ENCODE data around the gene HES3. TPM values are rescaled to one million over a fixed set of nuclear protein-coding genes. Genes with fewer than 3 reads are reported as not detected.

HES3 gene
- total RNA-seq, 1 experiment from 2014 or later, result not detected

GRCh38 chr1:6268415-6268814 is 24.4 kb downstream of the HES3 start:
- TF ChIP-seq TCF7L2 (IDR thresholded peaks at IDR 0.05; ENCODE audit: borderline replicate concordance, extremely low read depth, insufficient read depth, insufficient read length), result no peak
- no peak for TF ChIP-seq ZFX (IDR thresholded peaks at IDR 0.05)
- no peak for TF ChIP-seq CTCF (IDR thresholded peaks at IDR 0.05 in 2 of 3, conservative IDR thresholded peaks at IDR 0.05 in 1 of 3; ENCODE audit: borderline replicate concordance in 1 of 3, insufficient read depth in 1 of 3, low read depth in 2 of 3, low read length in 2 of 3)
- no peak for TF ChIP-seq EGR1 (IDR thresholded peaks at IDR 0.05; ENCODE audit: low read depth)
- TF ChIP-seq ZNF274 (IDR thresholded peaks at IDR 0.05; ENCODE audit: low read depth, low read length), result no peak
- no peak for TF ChIP-seq EZH2phosphoT487 (IDR thresholded peaks at IDR 0.05; ENCODE audit: borderline replicate concordance)
- TF ChIP-seq CBX3 (IDR thresholded peaks at IDR 0.05; ENCODE audit: low read depth), result no peak
- TF ChIP-seq EZH2 (IDR thresholded peaks at IDR 0.05), result no peak
- no peak for TF ChIP-seq YY1 (IDR thresholded peaks at IDR 0.05; ENCODE audit: extremely low read depth, insufficient replicate concordance, low read depth, low read length)
- no peak for TF ChIP-seq SRF (IDR thresholded peaks at IDR 0.05; ENCODE audit: low read depth)
- no peak for TF ChIP-seq SIN3A (IDR thresholded peaks at IDR 0.05; ENCODE audit: low read depth)
- no peak for TF ChIP-seq FOSL1 (IDR thresholded peaks at IDR 0.05; ENCODE audit: low read depth)
- no peak for TF ChIP-seq POLR2AphosphoS5 (IDR thresholded peaks at IDR 0.05; ENCODE audit: low read depth, low read length)
- TF ChIP-seq ZBTB33 (IDR thresholded peaks at IDR 0.05; ENCODE audit: extremely low read depth, insufficient replicate concordance, low read length), result no peak
- no peak for TF ChIP-seq MAX (IDR thresholded peaks at IDR 0.05)
- TF ChIP-seq CEBPB (IDR thresholded peaks at IDR 0.05; ENCODE audit: low read depth), result no peak
- intact Hi-C loops (cut with micrococcal nuclease), result no loop called here
- POLR2A ChIA-PET, result no interaction called here

More at GRCh38 chr1:6268415-6268814, 24.4 kb downstream of the HES3 start:
- no TSS peak for BruUV-seq (replicated peaks)
- ChIA-PET RAD21 (ENCODE audit: low non-redundant PET in 1 of 2, low total read pairs in 2 of 2, uncharacterized antibody in 2 of 2, unreplicated experiment in 2 of 2) (no interaction called here), CTCF (no interaction called here)
- no peak overlapping the region for H3K27ac ChIP-seq (ENCODE audit: low read depth, low read length)
- no peak overlapping the region for H2AFZ ChIP-seq (ENCODE audit: low read depth, low read length, poor library complexity, severe bottlenecking)
- ATAC-seq (no peak), DNase-seq (ENCODE audit: low read depth, low spot score) (no peak)
- H3K9me2 ChIP-seq (ENCODE audit: insufficient read depth), result no peaks in the 10 kb centered on the region
- no peaks in the 10 kb centered on the region; a peak in 1 of 4 replicates for H3K36me3 ChIP-seq (ENCODE audit: control insufficient read depth in 1 of 2, insufficient read depth in 2 of 2, low read length in 2 of 2)
- H3K4me2 ChIP-seq (ENCODE audit: low read length), result no peak overlapping the region
- H3K9me3 ChIP-seq (ENCODE audit: control insufficient read depth in 1 of 2, insufficient read depth in 1 of 2, low read depth in 1 of 2, low read length in 2 of 2), result no peaks in the 10 kb centered on the region
- H3K79me2 ChIP-seq (ENCODE audit: insufficient read depth, low read length), result no peaks in the 10 kb centered on the region
- H3K4me1 ChIP-seq (ENCODE audit: control insufficient read depth in 1 of 2, insufficient read depth in 2 of 2, low read length in 2 of 2), result no peaks in the 10 kb centered on the region
- H3K27me3 ChIP-seq (ENCODE audit: insufficient read depth, low read length), result no peaks in the 10 kb centered on the region
- no peak overlapping the region for H3K9ac ChIP-seq (ENCODE audit: low read length)
- no peaks in the 10 kb centered on the region for H4K20me1 ChIP-seq (ENCODE audit: insufficient read depth)
- H3K4me3 ChIP-seq (replicated peaks in 1 of 2; ENCODE audit: low read depth in 1 of 2, low read length in 2 of 2), result no peak overlapping the region
